ENCODE data around the gene KIF12.

- TF ChIP-seq CTCF (IDR thresholded peaks at IDR 0.05; ENCODE audit: insufficient read depth, low read depth, low read length) (no peak), EZH2 (IDR thresholded peaks at IDR 0.05; ENCODE audit: insufficient read depth, low read length) (no peak)
Observed at GRCh38 chr9:114134827-114135396, 35.8 kb upstream of the KIF12 start.

Measured in astrocyte (in vitro differentiated cells and primary cell).